Common myeloid progenitor, CD34-positive (primary cell): ENCODE data around the gene OR4X1. TPM values are rescaled to one million over a fixed set of nuclear protein-coding genes. Genes with fewer than 3 reads are reported as not detected.
"Not testable (repeated sequence)": the region's sequence is repeated elsewhere in the genome, so short reads cannot be mapped to it uniquely, and the experiment has no call there.

Experiments
- CTCF ChIA-PET: fragments of 350-600 bp; sonication (Branson Sonifier 250); formaldehyde crosslinking; loops from one replicate; lab custom pipeline; 2021; ENCODE audit warnings: antibody characterized with exemption; lab: Charles Lee
- POLR2A ChIA-PET: fragments of 350-600 bp; sonication (Branson Sonifier 250); formaldehyde crosslinking; loops from one replicate; lab custom pipeline; 2021; ENCODE audit warnings: antibody characterized with exemption; lab: Charles Lee
- DNase-seq, 3 donors: peaks; one replicate each; pipeline versions ENCODE4 v3.0.0 to v3.0.0-alpha.2; 2013
- H3K27ac ChIP-seq, 2 experiments: 1 replicate in 1 of 2; 2 replicates in 1 of 2; pipeline ENCODE4 v1.7.0; 2013; ENCODE audit warnings: inconsistent platforms in 2 of 2, low read length in 2 of 2, mild to moderate bottlenecking in 2 of 2, low read depth in 1 of 2, moderate library complexity in 1 of 2; ENCODE audit not compliant: severe bottlenecking in 2 of 2, insufficient read depth in 1 of 2, poor library complexity in 1 of 2
- H3K27me3 ChIP-seq, 5 experiments: replicated peaks in 2 of 5; 1 replicate in 3 of 5; 2 replicates in 2 of 5; pipeline versions ENCODE4 v1.6.1 to v1.7.0; 2013; ENCODE audit warnings: low read length in 4 of 5, mild to moderate bottlenecking in 2 of 5, moderate library complexity in 2 of 5, inconsistent platforms in 1 of 5; ENCODE audit not compliant: insufficient read depth in 5 of 5, control insufficient read depth in 4 of 5
- H3K36me3 ChIP-seq, 4 experiments: 1 replicate in 2 of 4; 2 replicates in 2 of 4; pipeline versions ENCODE4 v1.6.1 to v1.7.0; 2013; ENCODE audit warnings: low read length in 3 of 4, control low read depth in 1 of 4, mild to moderate bottlenecking in 1 of 4; ENCODE audit not compliant: control insufficient read depth in 4 of 4, insufficient read depth in 4 of 4
- H3K4me1 ChIP-seq, 4 experiments: 1 replicate in 3 of 4; 2 replicates in 1 of 4; pipeline versions ENCODE4 v1.6.1 to v1.7.1; 2013; ENCODE audit warnings: low read length in 3 of 4, mild to moderate bottlenecking in 3 of 4, control low read depth in 1 of 4, inconsistent platforms in 1 of 4, moderate library complexity in 1 of 4; ENCODE audit not compliant: control insufficient read depth in 4 of 4, insufficient read depth in 4 of 4; ENCODE audit errors: control extremely low read depth in 1 of 4
- H3K4me3 ChIP-seq, 7 experiments: 1 replicate in 4 of 7; 2 replicates in 3 of 7; pipeline versions ENCODE4 v1.5.1 to v1.7.0; 2013; ENCODE audit warnings: mild to moderate bottlenecking in 7 of 7, low read length in 6 of 7, moderate library complexity in 6 of 7, inconsistent platforms in 2 of 7, low read depth in 2 of 7, control low read depth in 1 of 7; ENCODE audit not compliant: insufficient read depth in 4 of 7, control insufficient read depth in 1 of 7; ENCODE audit errors: extremely low read depth in 1 of 7
- H3K9me3 ChIP-seq, 5 experiments: 1 replicate in 4 of 5; 2 replicates in 1 of 5; pipeline versions ENCODE4 v1.6.1 to v1.7.1; 2013; ENCODE audit warnings: low read length in 4 of 5, mild to moderate bottlenecking in 2 of 5, inconsistent platforms in 1 of 5, low read depth in 1 of 5, moderate library complexity in 1 of 5; ENCODE audit not compliant: control insufficient read depth in 4 of 5, insufficient read depth in 2 of 5; ENCODE audit errors: control extremely low read depth in 1 of 5
- WGBS: methylation state at CpG from one replicate; pipeline ENCODE4 v1.1.5; 2013; ENCODE audit not compliant: insufficient coverage; 5-methylcytosine and 5-hydroxymethylcytosine counted together
- polyA plus RNA-seq: library from polyadenylated mRNA; unstranded; fragments of 120-200 nt; gene quantifications from one replicate; pipeline ENCODE4 v1.2.1, GENCODE V29; 2013

Gene OR4X1, protein sequence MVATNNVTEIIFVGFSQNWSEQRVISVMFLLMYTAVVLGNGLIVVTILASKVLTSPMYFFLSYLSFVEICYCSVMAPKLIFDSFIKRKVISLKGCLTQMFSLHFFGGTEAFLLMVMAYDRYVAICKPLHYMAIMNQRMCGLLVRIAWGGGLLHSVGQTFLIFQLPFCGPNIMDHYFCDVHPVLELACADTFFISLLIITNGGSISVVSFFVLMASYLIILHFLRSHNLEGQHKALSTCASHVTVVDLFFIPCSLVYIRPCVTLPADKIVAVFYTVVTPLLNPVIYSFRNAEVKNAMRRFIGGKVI
- polyA plus RNA-seq: not detected

DNA sequence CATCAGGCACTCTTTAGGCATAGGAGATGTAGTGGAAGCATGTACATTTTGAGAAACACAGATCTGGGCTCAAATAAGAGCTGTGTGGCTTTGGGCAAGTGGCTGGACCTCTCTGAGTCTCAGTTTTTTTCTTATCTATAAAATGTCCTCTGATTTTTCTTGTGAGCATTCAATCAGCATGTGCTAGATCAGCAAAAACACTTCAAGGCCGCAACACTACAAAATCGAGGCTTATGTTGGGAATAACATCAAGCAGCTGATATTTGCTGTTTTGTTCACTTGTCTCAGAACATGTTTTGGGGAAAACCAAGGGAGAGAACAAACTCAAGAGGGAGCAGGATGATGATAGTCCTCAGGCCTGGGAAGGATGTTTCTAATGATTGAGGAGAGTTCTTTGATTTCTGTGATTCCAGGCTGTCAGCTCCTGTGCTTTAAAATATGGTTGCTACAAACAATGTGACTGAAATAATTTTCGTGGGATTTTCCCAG, at the start of gene OR4X1:
TSS of gene OR4X1 (plus strand) at position 439 of the 489 bp plus-strand sequence. CDS start at position 439, 0 bp downstream.
- no peak for DNase-seq
- 63% methylated on average over 2 of the region's 3 CpGs for WGBS
- Histone ChIP-seq H3K4me3 (no peak within 1 kb of the TSS), H3K36me3 (no peaks in the 10 kb centered on the region), H3K27ac (no peak within 1 kb of the TSS), H3K27me3 (no peaks in the 10 kb centered on the region), H3K9me3 (no peaks in the 10 kb centered on the region), H3K4me1 (no peaks in the 10 kb centered on the region)
- POLR2A ChIA-PET: no interaction called here
- CTCF ChIA-PET: no interaction called here

DNA sequence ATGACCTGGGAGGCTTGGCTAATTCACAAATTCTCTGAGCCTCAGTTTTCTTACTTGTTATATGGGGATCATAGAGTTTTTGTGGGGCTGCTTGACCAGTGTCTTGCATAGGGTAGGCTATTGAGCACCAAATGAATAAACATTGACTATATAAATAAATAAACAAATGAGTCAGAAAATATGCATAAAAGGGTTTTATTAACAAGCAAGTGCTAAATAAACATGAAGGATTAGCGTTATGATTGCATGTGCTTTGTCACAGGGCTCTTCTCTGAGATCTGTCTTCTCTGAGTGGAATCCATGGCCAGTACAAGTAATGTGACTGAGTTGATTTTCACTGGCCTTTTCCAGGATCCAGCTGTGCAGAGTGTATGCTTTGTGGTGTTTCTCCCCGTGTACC, 47.2 kb upstream of the OR4X1 start, which contains the start of gene OR4B1:
TSS of gene OR4B1 (plus strand) at position 301 of the 400 bp plus-strand sequence. CDS start at position 301, 0 bp downstream.
- H3K9me3 ChIP-seq: no peaks in the 10 kb centered on the region
- H3K4me3 ChIP-seq: no peak within 1 kb of the TSS
- POLR2A ChIA-PET: no interaction called here
- H3K4me1 ChIP-seq: no peaks in the 10 kb centered on the region
- no peak within 1 kb of the TSS for H3K27ac ChIP-seq
- CTCF ChIA-PET: no interaction called here
- 94% methylated on average over 2 of the region's 2 CpGs for WGBS
- no peak for DNase-seq
- H3K27me3 ChIP-seq: peaks cover 0 to 3% (median 0%) of the 10 kb centered on the region in 5 experiments
- H3K36me3 ChIP-seq: no peaks in the 10 kb centered on the region

DNA sequence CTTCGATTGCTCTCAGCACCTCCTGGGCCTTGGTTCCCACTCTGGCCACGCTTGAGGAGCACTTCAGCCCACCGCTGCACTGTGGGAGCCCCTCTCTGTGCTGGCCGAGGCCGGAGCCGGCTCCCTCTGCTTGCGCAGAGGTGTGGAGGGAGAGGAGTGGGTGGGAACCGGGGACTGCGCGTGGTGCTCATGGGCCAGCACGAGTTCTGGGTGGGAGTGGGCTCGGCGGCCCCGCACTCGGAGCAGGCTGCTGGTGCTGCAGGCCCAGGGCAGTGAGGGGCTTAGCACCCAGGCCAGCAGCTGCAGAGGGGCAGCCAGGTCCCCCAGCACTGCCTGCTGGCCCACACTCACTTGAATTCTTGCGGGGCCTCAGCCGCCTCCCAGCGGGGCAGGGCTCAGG, 34.9 kb upstream of the OR4X1 start:
- ChIA-PET CTCF (no interaction called here), POLR2A (no interaction called here)
- Histone ChIP-seq H3K9me3 (peaks cover 0 to 9% (median 0%) of the 10 kb centered on the region in 5 experiments), H3K27me3 (no peaks in the 10 kb centered on the region), H3K36me3 (no peaks in the 10 kb centered on the region), H3K4me3 (no peak overlapping the region), H3K27ac (no peak overlapping the region), H3K4me1 (no peaks in the 10 kb centered on the region)
- no peak for DNase-seq
- WGBS: 84% methylated on average over 12 of the region's 18 CpGs

DNA sequence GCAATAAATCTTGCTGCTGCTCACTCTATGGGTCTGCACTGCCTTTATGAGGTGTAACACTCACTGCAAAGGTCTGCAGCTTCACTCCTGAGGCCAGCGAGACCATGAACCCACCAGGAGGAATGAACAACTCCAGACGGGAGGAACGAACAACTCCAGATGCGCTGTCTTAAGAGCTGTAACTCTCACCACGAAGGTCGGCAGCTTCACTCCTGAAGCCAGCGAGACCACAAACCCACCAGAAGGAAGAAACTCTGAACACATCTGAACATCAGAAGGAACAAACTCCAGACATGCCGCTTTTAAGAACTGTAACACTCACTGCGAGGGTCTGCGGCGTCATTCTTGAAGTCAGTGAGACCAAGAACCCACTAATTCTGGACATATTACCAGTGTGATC, 33.6 kb upstream of the OR4X1 start:
- H3K9me3 ChIP-seq, H3K4me1 ChIP-seq, H3K27me3 ChIP-seq, CTCF ChIA-PET, H3K36me3 ChIP-seq, POLR2A ChIA-PET, DNase-seq, H3K4me3 ChIP-seq, H3K27ac ChIP-seq: not testable (repeated sequence)
- WGBS: 95% methylated on average over 7 of the region's 11 CpGs

DNA sequence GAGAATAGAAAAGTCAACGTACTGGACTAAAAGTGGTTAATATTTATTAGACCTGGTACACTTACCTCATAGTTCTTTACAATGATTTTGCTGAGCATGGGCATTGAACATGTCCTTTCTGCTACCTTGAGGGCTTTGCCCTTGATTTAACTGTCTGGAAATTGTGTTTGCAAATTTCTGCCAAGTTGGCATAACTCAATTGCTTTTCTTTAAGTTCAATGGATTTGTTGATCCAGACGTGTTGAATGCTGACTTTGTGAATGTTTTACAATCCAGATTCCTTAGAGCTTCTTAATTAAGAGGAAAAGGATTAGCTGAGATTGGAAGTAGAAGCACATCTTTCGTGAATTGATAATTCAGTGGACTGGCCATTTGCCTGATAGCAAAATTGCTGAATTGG, 25.9 kb upstream of the OR4X1 start:
- Histone ChIP-seq H3K27me3 (no peaks in the 10 kb centered on the region), H3K36me3 (no peaks in the 10 kb centered on the region), H3K4me1 (no peaks in the 10 kb centered on the region), H3K27ac (no peak overlapping the region), H3K4me3 (no peak overlapping the region), H3K9me3 (no peaks in the 10 kb centered on the region)
- DNase-seq: no peak
- WGBS: 58% methylated on average over 1 of the region's 3 CpGs
- CTCF ChIA-PET: no interaction called here
- POLR2A ChIA-PET: no interaction called here

DNA sequence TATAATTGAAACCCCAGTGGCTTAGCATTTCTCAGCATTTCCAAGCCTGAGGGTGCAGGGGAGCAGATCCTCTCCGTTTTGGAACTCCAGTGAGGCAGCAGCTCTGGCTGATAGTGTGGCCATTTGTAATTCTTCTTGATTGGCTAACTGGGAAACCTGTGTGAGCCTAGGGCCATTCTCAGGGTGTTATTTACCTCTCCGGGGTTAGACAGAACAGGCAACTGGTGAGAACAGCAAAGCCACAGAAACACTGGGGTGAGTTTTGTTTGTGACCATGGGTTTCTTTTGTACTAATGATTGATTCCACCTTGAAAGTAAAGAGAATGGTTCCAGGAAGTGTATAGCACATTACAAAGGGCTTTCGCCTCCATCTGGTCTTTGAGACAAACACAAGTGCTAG, 21.2 kb upstream of the OR4X1 start:
- DNase-seq: no peak
- no peaks in the 10 kb centered on the region for H3K27me3 ChIP-seq
- ChIA-PET POLR2A (no interaction called here), CTCF (no interaction called here)
- H3K4me1 ChIP-seq: no peaks in the 10 kb centered on the region
- WGBS: 43% methylated on average over 2 of the region's 3 CpGs
- no peaks in the 10 kb centered on the region for H3K36me3 ChIP-seq
- H3K4me3 ChIP-seq: no peak overlapping the region
- H3K27ac ChIP-seq: no peak overlapping the region
- H3K9me3 ChIP-seq: no peaks in the 10 kb centered on the region

DNA sequence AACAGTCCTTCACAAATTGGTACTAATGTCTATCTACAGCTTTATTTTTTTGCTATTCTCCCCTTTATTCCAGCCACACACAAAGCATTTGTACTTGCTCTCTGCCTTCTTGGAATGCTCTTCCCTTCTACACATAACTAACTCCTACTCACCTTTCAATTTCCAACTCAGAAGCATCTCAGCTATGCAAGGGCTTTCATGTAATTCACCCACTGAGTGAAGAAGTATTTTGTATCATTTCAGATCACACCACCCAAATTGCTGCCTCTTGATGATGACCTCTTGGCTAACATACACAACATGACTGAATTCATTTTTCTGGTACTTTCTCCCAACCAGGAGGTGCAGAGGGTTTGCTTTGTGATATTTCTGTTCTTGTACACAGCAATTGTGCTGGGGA, 18.9 kb upstream of the OR4X1 start, which contains the start of gene OR4X2:
TSS of gene OR4X2 (plus strand) at position 301 of the 400 bp plus-strand sequence. CDS start at position 301, 0 bp downstream.
- H3K36me3 ChIP-seq: no peaks in the 10 kb centered on the region
- H3K4me1 ChIP-seq: no peaks in the 10 kb centered on the region
- ChIA-PET POLR2A (no interaction called here), CTCF (no interaction called here)
- DNase-seq: no peak
- no peaks in the 10 kb centered on the region for H3K27me3 ChIP-seq
- no peak within 1 kb of the TSS for H3K4me3 ChIP-seq
- H3K27ac ChIP-seq: no peak within 1 kb of the TSS
- peaks cover 0 to 1% (median 0%) of the 10 kb centered on the region in 5 experiments for H3K9me3 ChIP-seq
